ENCODE results near the gene MUC5B.

Gene MUC5B

GRCh38 chr11:1223346-1224110 is 662 bp downstream of the MUC5B start:
- no peak for DNase-seq

DNA sequence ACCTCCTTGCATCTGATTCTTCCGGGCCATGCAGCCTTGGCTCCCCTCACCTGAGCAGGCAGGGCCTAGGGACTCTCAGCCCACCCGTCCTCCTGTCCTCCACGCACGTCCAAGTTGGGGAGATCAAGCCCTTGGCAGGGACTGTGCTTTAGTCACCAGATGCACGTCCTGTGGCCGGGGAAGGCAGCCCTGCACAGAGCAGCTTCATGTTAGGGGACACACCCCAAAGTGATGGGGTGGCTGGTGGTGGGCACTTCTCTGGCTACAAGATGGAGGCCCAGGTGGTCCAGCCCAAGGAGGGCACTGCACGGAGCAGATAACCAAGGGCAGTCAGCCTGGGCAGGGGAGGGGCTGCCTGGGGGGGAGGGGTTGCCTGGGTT is 1.2 kb downstream of the MUC5B start:
- no peak for DNase-seq

GRCh38 chr11:1224491-1225385 is 1.9 kb downstream of the MUC5B start:
- DNase-seq = no peak

DNA sequence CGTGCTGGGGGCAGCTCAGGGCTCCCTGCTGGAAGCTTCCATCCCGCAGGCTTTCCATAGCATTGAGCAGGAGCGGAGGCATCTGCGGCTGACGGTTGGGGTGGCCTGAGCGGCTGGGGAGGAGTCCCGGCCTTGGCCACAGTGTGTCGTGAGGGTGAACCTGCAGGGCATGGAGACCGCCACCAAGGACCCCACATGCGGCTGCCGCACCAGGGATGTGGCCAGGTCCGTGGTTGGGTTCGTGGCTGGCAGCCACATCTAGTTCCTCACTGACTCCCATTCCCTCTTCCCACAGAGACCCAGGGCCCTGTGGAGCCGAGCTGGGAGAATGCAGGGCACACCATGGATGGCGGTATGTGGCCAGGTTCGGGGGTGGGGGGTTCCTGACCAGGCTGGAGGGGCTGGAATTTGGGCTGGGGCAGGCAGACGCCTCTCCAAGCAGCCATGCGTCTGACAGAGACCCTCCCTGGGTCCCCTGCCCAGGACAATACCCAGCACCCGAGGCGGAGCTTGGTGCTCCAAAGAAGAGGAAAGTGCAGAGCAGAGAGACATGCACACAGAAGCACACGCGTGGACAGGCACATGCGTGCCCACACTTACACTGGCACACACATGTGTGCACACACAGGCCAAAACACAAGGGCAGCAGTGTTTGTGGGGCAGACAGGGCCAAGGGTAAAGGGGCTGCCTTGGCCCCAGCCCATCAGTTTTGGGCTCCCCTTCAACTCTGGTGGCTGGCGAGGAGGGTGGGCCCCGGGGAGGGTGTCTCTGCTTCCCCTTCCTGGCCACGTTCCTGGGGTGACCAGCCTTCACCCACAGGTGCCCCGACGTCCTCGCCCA is 2.7 kb downstream of the MUC5B start:
- no peak for DNase-seq

GRCh38 chr11:1226226-1226985 is 3.5 kb downstream of the MUC5B start:
- no peak for DNase-seq

DNA sequence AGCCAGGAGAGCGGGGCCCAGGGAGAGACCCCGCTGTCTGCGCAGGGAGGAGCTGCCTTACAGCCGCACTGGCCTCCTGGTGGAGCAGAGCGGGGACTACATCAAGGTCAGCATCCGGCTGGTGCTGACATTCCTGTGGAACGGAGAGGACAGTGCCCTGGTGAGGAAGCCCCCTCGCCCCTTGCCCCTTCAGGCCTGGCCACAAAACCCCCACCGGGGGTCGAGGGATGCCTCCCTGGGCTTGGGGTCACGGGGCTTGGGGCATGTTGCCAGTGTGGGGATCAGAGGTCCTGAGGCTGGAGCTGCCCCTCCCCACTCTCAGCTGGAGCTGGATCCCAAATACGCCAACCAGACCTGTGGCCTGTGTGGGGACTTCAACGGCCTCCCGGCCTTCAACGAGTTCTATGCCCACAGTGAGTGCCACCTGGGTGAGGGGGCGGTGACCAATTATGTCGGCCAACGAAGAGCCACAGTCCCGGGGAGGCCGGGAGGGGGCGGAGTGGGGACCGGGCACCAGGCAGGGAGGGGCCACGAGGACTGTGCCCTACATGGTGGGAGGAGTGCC is 4.2 kb downstream of the MUC5B start:
- DNase-seq = no peak

GRCh38 chr11:1227551-1228100 is 4.8 kb downstream of the MUC5B start:
- DNase-seq = no peak

GRCh38 chr11:1228101-1228821 is 5.4 kb downstream of the MUC5B start:
- no peak for DNase-seq

DNA sequence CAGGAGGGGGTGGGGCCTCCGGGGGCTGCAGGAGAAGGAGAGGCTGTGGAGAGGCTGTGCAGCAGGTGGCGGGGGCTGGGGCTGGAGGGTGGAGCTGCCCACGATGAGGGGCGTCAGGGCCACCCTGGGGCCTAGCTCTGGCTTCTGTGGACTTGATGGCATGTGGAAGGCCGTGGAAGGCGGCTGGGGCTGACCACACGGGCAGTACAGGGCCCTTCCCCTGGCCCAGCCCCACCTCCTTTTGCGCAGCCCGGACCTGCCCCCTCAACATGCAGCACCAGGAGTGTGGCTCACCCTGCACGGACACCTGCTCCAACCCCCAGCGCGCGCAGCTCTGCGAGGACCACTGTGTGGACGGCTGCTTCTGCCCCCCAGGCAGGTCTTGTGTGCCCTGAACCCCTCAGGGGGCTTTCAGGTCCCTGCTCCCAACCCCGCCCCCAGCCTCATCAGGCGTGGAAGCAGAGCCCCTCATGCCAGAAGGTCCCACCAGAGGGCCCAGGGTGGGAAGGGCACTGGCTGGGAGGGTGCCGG is 6.1 kb downstream of the MUC5B start:
- DNase-seq = no peak

GRCh38 chr11:1229471-1230120 is 6.7 kb downstream of the MUC5B start:
- no peak for DNase-seq

- DNase-seq = no peak
Observed at GRCh38 chr11:1230121-1230455, 7.2 kb downstream of the MUC5B start.

- DNase-seq = no peak
Observed at GRCh38 chr11:1230456-1231395, 7.9 kb downstream of the MUC5B start.

GRCh38 chr11:1231396-1232020 is 8.6 kb downstream of the MUC5B start:
- no peak for DNase-seq

DNA sequence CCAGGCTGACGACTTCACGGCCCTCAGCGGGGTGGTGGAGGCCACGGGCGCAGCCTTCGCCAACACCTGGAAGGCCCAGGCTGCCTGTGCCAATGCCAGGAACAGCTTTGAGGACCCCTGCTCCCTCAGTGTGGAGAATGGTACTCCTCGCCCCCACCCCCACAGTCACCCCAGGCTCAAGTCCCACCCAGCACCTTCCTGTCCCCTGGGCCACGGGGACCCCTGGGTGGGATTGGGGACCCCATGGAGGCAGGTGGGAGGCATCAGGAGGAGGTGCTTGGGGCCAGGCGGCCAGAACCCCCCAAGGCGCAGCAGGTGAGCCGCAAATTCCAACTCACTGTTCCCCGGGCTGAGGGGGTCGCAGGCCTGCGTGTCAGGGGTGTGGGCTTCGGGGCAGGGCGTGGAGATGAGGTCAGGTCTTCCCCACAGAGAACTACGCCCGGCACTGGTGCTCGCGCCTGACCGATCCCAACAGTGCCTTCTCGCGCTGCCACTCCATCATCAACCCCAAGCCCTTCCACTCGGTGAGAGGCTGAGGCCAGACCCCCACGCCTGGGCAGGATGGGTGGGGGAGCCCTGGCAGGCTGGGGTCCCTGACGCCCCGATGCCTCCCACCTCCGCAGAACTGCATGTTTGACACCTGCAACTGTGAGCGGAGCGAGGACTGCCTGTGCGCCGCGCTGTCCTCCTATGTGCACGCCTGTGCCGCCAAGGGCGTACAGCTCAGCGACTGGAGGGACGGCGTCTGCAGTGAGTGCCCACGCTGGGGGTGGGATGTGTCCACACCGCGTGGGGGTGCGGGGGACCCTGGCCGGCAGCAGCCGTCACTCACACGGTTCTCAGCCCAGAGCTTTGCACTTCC is 9.4 kb downstream of the MUC5B start:
- no peak for DNase-seq

- no peak for DNase-seq
Observed at GRCh38 chr11:1232883-1233321, 10.0 kb downstream of the MUC5B start.

DNA sequence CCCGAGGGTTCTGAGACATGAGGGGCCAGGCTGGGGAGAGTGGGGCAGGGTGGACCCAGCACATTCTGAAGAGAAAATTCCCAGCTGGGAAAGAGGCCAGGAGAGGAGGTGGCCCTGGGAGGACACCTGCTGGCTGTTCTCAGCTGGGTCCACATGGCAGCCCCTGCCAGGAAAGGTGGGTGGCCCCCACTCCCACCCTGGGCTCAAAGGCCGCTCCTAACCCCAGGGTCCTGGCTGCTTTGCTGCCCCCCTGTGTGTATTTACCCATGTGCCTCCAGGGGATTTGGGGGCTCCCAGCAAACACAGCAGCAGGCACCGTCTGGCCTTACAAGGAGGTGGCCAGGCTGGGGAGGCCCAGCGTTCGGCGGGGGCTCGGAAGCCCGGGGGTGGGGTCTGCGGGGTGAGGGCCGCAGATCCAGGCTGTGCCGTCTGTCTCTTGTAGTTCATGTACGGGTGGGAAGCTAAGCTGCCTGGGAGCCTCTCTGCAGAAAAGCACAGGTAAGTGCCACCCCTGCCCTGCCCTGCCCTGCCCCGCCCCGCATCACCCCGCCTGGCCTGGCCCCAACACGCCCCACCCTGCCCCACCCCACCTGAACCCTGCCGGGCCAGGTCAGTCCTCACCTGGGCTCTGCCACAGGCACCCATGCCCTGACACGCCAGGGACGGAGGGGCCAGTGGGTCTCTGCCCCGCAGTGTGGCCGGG is 10.6 kb downstream of the MUC5B start:
- no peak for DNase-seq
